Activated CD4-positive, alpha-beta T cell treated with anti-CD3 and anti-CD28 coated beads for 36 hours (primary cell): Measurements from ENCODE around the gene ARHGEF40. TPM values are rescaled to one million over a fixed set of nuclear protein-coding genes. Genes with fewer than 3 reads are reported as not detected.

Source experiments
- ATAC-seq: fragments of 200-7000 bp; cut with Tn5 transposase; one replicate; pipeline ENCODE4 v1.10.0; 2021; ENCODE audit warnings: mild to moderate bottlenecking, moderate library complexity
- CTCF ChIA-PET: fragments of 350-600 bp; sonication (Branson Sonifier 250); formaldehyde crosslinking; loops from one replicate; lab custom pipeline; 2021; ENCODE audit warnings: antibody characterized with exemption; lab: Charles Lee
- POLR2A ChIA-PET: fragments of 350-600 bp; sonication (Branson Sonifier 250); formaldehyde crosslinking; loops from one replicate; lab custom pipeline; 2021; ENCODE audit warnings: antibody characterized with exemption, inconsistent platforms; lab: Charles Lee
- DNase-seq: peaks from one replicate; pipeline ENCODE4 v3.0.0-alpha.2; 2020
- H3K27ac Mint-ChIP-seq: one replicate; pipeline ENCODE4 v1.8.0; 2021; ENCODE audit warnings: mixed read lengths
- H3K27me3 Mint-ChIP-seq: one replicate; pipeline ENCODE4 v1.8.0; 2021; ENCODE audit warnings: mixed read lengths
- H3K36me3 Mint-ChIP-seq: one replicate; pipeline ENCODE4 v1.8.0; 2021; ENCODE audit warnings: low read depth, mixed read lengths
- H3K4me1 Mint-ChIP-seq: one replicate; pipeline ENCODE4 v1.8.0; 2021; ENCODE audit warnings: mixed read lengths
- H3K4me3 Mint-ChIP-seq: one replicate; pipeline ENCODE4 v1.8.0; 2021; ENCODE audit warnings: mild to moderate bottlenecking, moderate library complexity, mixed read lengths
- H3K9me3 Mint-ChIP-seq: one replicate; pipeline ENCODE4 v1.8.0; 2021; ENCODE audit warnings: low read depth, mixed read lengths
- intact Hi-C, 2 experiments: fragments of 100-400 bp; cut with DNase I in 1 of 2; cut with micrococcal nuclease in 1 of 2; formaldehyde crosslinking; loops; one replicate each; pipeline versions ENCODE4 v1.14.2 to v1.15.1; 2022 to 2024; cut with DNase I, micrococcal nuclease
- microRNA-seq: library from miRNA; unstranded; fragments of <30 nt; microRNA quantifications from one replicate; pipeline ENCODE4 v1.2.0, GENCODE V29; 2021; ENCODE audit warnings: borderline replicate concordance
- total RNA-seq, 2 experiments: library from RNA; stranded (reverse); gene quantifications; one replicate each; pipeline ENCODE4 v1.2.3, GENCODE V29; 2021

ARHGEF40 gene
- total RNA-seq, 2 experiments from 2014 or later: 0.05 to 0.09 TPM

GRCh38 chr14:21133901-21134300 is 63.8 kb downstream of the ARHGEF40 start:
- ChIA-PET POLR2A (no interaction called here), CTCF (no interaction called here)
- no peak for DNase-seq
- Mint-ChIP-seq H3K4me1 (no peaks in the 10 kb centered on the region), H3K9me3 (no peaks in the 10 kb centered on the region), H3K27me3 (peaks cover 3% of the 10 kb centered on the region), H3K27ac (no peak overlapping the region), H3K36me3 (no peaks in the 10 kb centered on the region), H3K4me3 (no peak overlapping the region)
- ATAC-seq: no peak
- intact Hi-C loops: no loop called here

DNA sequence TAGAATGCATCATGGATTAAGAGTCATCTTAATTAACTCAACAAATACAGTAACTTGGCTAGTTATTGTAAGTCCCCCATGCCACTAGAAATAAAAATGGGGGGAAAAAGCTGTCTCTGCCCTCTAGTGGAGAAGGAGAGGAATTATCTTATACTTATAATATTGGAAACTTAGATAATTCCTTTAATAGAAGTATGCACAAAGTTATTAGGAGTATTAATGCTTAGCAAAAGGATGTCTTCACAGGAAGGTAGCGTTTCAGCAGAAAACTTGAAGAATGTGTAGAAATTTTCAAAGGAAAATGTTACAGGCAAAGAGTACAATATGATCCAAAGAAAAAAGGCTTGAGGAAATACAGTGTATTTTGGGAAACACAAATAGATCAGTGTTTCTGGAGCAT is 65.9 kb downstream of the ARHGEF40 start:
- no peaks in the 10 kb centered on the region for H3K9me3 Mint-ChIP-seq
- no peak for ATAC-seq
- POLR2A ChIA-PET: interaction anchor here (0.6 kb wide), 1 partner anchor 48 kb away, joined by 3 read pairs; no protein-coding TSS in a partner anchor
- CTCF ChIA-PET: interaction anchor here (0.9 to 2.8 kb wide), 12 partner anchors 9 to 186 kb away, joined by 3 to 13 read pairs (median 6); no protein-coding TSS in a partner anchor
- intact Hi-C loops: no loop called here
- DNase-seq: no peak
- H3K36me3 Mint-ChIP-seq: no peaks in the 10 kb centered on the region
- H3K27me3 Mint-ChIP-seq: peaks cover 3% of the 10 kb centered on the region
- no peaks in the 10 kb centered on the region for H3K4me1 Mint-ChIP-seq
- no peak overlapping the region for H3K27ac Mint-ChIP-seq
- no peak overlapping the region for H3K4me3 Mint-ChIP-seq

Small RNA genes lying within 50 kb of the gene (microRNA-seq; reads per million reads assigned to microRNA genes)
- gene MIR6717: not detected

Other genes with a start within 250 kb of the ARHGEF40 start
- not detected for gene RNASE3, start 178.9 kb upstream of the ARHGEF40 start, total RNA-seq
- gene RNASE2, start 114.8 kb upstream of the ARHGEF40 start, total RNA-seq: not detected
- 10 to 100 TPM; 89.3 to 90.0 TPM for gene METTL17, start 80.3 kb upstream of the ARHGEF40 start, total RNA-seq
- gene SLC39A2, start 71.0 kb upstream of the ARHGEF40 start, total RNA-seq: under 1 TPM; 0.21 to 0.30 TPM
- gene NDRG2, start 45.2 kb upstream of the ARHGEF40 start, total RNA-seq: 1 to 10 TPM; 5.5 to 7.0 TPM
- not detected for gene TPPP2, start 40.1 kb upstream of the ARHGEF40 start, total RNA-seq
- gene RNASE13, start 35.5 kb upstream of the ARHGEF40 start, total RNA-seq: not detected
- gene RNASE7, start 27.9 kb upstream of the ARHGEF40 start, total RNA-seq: not detected
- not detected for gene RNASE8, start 12.5 kb upstream of the ARHGEF40 start, total RNA-seq
- 10 to 100 TPM in 1 of 2 experiments, 1 to 10 TPM in 1; 9.6 to 10.8 TPM for gene ZNF219, start 28.4 kb downstream of the ARHGEF40 start, total RNA-seq
- under 1 TPM in 1 of 2 experiments, not detected in 1; 0.44 TPM for gene TMEM253, start 30.8 kb downstream of the ARHGEF40 start, total RNA-seq
- under 1 TPM in 1 of 2 experiments, not detected in 1; 0.02 TPM for gene OR5AU1, start 85.8 kb downstream of the ARHGEF40 start, total RNA-seq
- 1,000 to 10,000 TPM; 1,155 to 1,665 TPM for gene HNRNPC, start 199.1 kb downstream of the ARHGEF40 start, total RNA-seq
- gene RPGRIP1, start 209.8 kb downstream of the ARHGEF40 start, total RNA-seq: under 1 TPM; 0.14 to 0.21 TPM